Activated naive CD4-positive, alpha-beta T cell treated with anti-CD3 and anti-CD28 coated beads for 36 hours (primary cell): ENCODE measurements around the gene ZBTB39. TPM values are rescaled to one million over a fixed set of nuclear protein-coding genes. Genes with fewer than 3 reads are reported as not detected.
A peak's percentile ranks its signal among the peaks of the same experiment; 100 is the strongest.
"Not testable (repeated sequence)": the region's sequence is repeated elsewhere in the genome, so short reads cannot be mapped to it uniquely, and the experiment has no call there.

Experiments used
- CTCF ChIA-PET: fragments of 350-600 bp; sonication (Branson Sonifier 250); formaldehyde crosslinking; loops from one replicate; lab custom pipeline; 2021; ENCODE audit warnings: antibody characterized with exemption; lab: Charles Lee
- DNase-seq: peaks from one replicate; pipeline ENCODE4 v3.0.0-alpha.2; 2020
- H3K27ac Mint-ChIP-seq: one replicate; pipeline ENCODE4 v1.8.0; 2021; ENCODE audit warnings: mild to moderate bottlenecking, mixed read lengths
- H3K27me3 Mint-ChIP-seq: one replicate; pipeline ENCODE4 v1.8.0; 2021; ENCODE audit warnings: low read depth, mixed read lengths
- H3K36me3 Mint-ChIP-seq: one replicate; pipeline ENCODE4 v1.8.0; 2021; ENCODE audit warnings: low read depth, mixed read lengths
- H3K4me1 Mint-ChIP-seq: one replicate; pipeline ENCODE4 v1.8.0; 2021; ENCODE audit warnings: low read depth, mixed read lengths
- H3K4me3 Mint-ChIP-seq: one replicate; pipeline ENCODE4 v1.8.0; 2021; ENCODE audit warnings: mild to moderate bottlenecking, moderate library complexity, mixed read lengths
- H3K9me3 Mint-ChIP-seq: one replicate; pipeline ENCODE4 v1.8.0; 2021; ENCODE audit warnings: mixed read lengths
- intact Hi-C: fragments of 100-400 bp; cut with micrococcal nuclease; formaldehyde crosslinking; loops from one replicate; pipeline ENCODE4 v1.15.1; 2023
- total RNA-seq, 2 experiments: library from RNA; stranded (reverse); gene quantifications; one replicate each; pipeline ENCODE4 v1.2.3, GENCODE V29; 2021

Gene ZBTB39, protein sequence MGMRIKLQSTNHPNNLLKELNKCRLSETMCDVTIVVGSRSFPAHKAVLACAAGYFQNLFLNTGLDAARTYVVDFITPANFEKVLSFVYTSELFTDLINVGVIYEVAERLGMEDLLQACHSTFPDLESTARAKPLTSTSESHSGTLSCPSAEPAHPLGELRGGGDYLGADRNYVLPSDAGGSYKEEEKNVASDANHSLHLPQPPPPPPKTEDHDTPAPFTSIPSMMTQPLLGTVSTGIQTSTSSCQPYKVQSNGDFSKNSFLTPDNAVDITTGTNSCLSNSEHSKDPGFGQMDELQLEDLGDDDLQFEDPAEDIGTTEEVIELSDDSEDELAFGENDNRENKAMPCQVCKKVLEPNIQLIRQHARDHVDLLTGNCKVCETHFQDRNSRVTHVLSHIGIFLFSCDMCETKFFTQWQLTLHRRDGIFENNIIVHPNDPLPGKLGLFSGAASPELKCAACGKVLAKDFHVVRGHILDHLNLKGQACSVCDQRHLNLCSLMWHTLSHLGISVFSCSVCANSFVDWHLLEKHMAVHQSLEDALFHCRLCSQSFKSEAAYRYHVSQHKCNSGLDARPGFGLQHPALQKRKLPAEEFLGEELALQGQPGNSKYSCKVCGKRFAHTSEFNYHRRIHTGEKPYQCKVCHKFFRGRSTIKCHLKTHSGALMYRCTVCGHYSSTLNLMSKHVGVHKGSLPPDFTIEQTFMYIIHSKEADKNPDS
- 1 to 10 TPM; 5.1 to 5.5 TPM for total RNA-seq

DNA sequence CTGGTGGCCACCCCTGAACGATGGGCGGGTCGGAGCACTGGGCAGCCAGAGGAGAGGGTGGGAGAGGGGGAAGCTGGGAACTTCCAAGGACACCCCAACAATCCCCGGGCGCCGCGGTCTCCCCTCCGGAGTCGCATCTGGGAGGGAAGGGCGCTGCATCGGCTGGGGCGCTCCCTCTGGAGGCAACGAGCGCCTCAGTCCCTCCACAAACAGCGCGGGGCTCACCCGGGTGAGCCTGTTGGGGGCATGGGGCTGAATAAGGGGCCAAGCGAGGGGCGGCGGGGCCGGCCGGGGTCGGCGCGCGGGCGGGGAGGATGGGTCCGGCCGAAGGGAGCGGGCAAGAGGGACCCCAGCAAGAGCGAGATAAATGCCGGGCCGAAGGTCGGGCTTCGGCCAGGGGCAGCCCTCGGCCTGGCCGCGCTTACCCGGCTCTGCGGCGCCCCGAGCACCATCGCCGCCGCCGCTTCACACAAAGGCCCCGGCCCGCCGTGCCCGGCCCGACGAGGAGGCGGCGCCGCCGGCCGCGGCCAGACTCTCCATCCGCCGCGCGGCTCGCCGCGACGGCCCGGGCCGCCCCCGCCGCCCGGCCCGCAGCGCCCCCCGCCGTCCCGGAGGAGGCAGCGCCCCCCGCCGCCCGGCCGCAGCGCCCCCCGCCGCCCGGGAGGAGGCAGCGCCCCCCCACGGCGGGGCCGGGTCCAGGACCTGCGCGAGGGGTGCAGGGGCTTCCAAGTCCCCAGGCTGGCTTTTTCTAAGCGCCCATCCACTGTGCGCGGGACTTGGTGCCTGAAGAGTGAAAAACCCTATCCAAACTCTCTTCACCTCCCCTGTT, at the start of gene ZBTB39:
Gene ZBTB39 (minus strand): TSS at position 567 of the 829 bp plus-strand sequence. CDS start 1,629 bp downstream, outside the sequence.
- intact Hi-C loops = loop anchor here (5.0 to 10.0 kb wide), 3 partner anchors 236 to 491 kb away; partner anchors contain the start of gene PTGES3
- CTCF ChIA-PET = interaction anchor here (0.7 to 14.0 kb wide), 20 partner anchors 9 to 251 kb away, joined by 3 to 271 read pairs (median 4); partner anchors contain the start of genes NAB2, PRIM1, STAT6 and TAC3
- H3K27ac Mint-ChIP-seq = peak within 1 kb of the TSS; percentile 90

DNA sequence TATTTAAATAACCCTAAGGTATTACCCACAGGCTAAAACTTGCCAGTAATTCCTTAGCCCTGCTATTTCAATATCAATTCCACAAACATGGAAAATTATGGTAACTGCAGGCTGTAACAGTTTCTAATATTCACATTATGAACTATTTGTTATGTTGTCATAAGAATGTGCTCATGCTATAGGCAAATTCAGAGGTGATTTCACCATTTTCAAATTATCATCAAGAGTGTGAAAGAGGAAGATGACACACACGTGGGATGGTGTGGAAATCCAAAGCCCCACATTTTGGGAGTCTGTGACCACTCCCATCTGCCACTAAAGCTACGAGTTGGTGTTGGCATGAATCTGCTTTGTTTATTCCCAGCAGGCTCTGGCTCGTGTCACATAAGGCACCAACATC, 49.5 kb upstream of the ZBTB39 start:
- Mint-ChIP-seq H3K36me3 (peaks cover 52% of the 10 kb centered on the region), H3K4me3 (no peak overlapping the region), H3K9me3 (no peaks in the 10 kb centered on the region), H3K4me1 (peaks cover 21% of the 10 kb centered on the region), H3K27me3 (no peaks in the 10 kb centered on the region), H3K27ac (no peak overlapping the region)
- intact Hi-C loops = no loop called here
- CTCF ChIA-PET = interaction anchor here (11.9 kb wide), 1 partner anchor 48 kb away, joined by 271 read pairs; the partner anchor contains the start of gene ZBTB39
- no peak for DNase-seq

More for the DNA sequence above, at the start of gene ZBTB39:
- H3K36me3 Mint-ChIP-seq = peaks cover 23% of the 10 kb centered on the region
- DNase-seq = peak; percentile 59
- H3K4me1 Mint-ChIP-seq = peaks cover 72% of the 10 kb centered on the region
- peak within 1 kb of the TSS; percentile 92 for H3K4me3 Mint-ChIP-seq
- no peaks in the 10 kb centered on the region for H3K27me3 Mint-ChIP-seq
- H3K9me3 Mint-ChIP-seq = no peaks in the 10 kb centered on the region

DNA sequence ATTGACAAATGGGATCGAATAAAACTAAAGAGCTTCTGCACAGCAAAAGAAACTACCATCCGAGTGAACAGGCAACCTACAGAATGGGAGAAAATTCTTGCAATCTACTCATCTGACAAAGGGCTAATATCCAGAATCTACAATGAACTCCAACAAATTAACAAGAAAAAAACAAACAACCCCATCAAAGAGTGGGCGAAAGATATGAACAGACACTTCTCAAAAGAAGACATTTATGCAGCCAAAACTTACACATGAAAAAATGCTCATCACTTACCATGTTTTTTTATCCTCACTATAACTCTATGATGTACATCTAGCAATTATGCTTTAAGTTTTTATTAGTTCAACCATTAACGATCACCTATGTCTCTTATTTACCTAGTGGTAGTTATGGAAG, 47.6 kb upstream of the ZBTB39 start:
- peaks cover 38% of the 10 kb centered on the region for H3K36me3 Mint-ChIP-seq
- H3K4me3 Mint-ChIP-seq, H3K9me3 Mint-ChIP-seq, H3K27me3 Mint-ChIP-seq, intact Hi-C loops, CTCF ChIA-PET, DNase-seq, H3K27ac Mint-ChIP-seq: not testable (repeated sequence)
- H3K4me1 Mint-ChIP-seq = peaks cover 19% of the 10 kb centered on the region

- H3K9me3 Mint-ChIP-seq, intact Hi-C loops, H3K4me3 Mint-ChIP-seq, H3K27ac Mint-ChIP-seq, H3K27me3 Mint-ChIP-seq, DNase-seq: not testable (repeated sequence)
- CTCF ChIA-PET = interaction anchor here (0.9 kb wide), 1 partner anchor 44 kb away, joined by 3 read pairs; no protein-coding TSS in a partner anchor
- peaks cover 31% of the 10 kb centered on the region for H3K36me3 Mint-ChIP-seq
- peaks cover 16% of the 10 kb centered on the region for H3K4me1 Mint-ChIP-seq
Observed at GRCh38 chr12:57053146-57053545, 46.8 kb upstream of the ZBTB39 start.

DNA sequence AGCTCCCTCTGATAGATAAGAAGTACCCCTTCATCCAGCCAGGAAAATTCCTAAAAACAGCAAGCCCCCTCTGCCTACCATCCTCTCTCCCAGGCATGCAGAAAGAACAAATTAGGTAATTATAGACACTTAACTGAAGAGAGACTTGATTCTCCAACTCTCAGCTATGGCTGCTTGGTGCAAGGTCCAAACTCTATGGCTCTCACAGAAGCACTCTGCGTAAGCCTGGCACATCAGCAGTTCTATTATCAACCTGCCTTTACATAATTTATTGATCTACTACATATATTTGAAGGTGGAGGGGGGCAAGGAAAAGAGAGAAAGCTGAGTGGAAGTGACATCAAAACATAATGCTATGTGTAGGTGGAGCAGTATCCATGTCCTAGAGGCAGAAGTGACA, 44.7 kb upstream of the ZBTB39 start:
- Mint-ChIP-seq H3K4me3 (no peak overlapping the region), H3K27me3 (no peaks in the 10 kb centered on the region), H3K36me3 (peaks cover 15% of the 10 kb centered on the region), H3K9me3 (no peaks in the 10 kb centered on the region), H3K27ac (no peak overlapping the region), H3K4me1 (peaks cover 30% of the 10 kb centered on the region)
- intact Hi-C loops = no loop called here
- DNase-seq = no peak
- CTCF ChIA-PET = interaction anchor here (0.6 to 2.2 kb wide), 6 partner anchors 9 to 43 kb away, joined by 3 to 11 read pairs (median 4); no protein-coding TSS in a partner anchor

GRCh38 chr12:57049890-57050289, 43.5 kb upstream of the ZBTB39 start, which contains the start of gene MYO1A:
Gene MYO1A (minus strand): TSS chr12:57050129. CDS start chr12:57048323, 1,806 bp downstream.
- CTCF ChIA-PET = interaction anchor here (1.1 to 2.2 kb wide), 5 partner anchors 9 to 41 kb away, joined by 3 to 11 read pairs (median 6); no protein-coding TSS in a partner anchor
- intact Hi-C loops = no loop called here
- Mint-ChIP-seq H3K4me1 (peaks cover 36% of the 10 kb centered on the region), H3K4me3 (no peak within 1 kb of the TSS), H3K27me3 (no peaks in the 10 kb centered on the region), H3K9me3 (no peaks in the 10 kb centered on the region), H3K36me3 (peaks cover 15% of the 10 kb centered on the region), H3K27ac (no peak within 1 kb of the TSS)
- DNase-seq = no peak

- CTCF ChIA-PET = interaction anchor here (1.1 to 1.7 kb wide), 7 partner anchors 8 to 47 kb away, joined by 3 to 9 read pairs (median 5); no protein-coding TSS in a partner anchor
- intact Hi-C loops = no loop called here
- Mint-ChIP-seq H3K36me3 (peaks cover 12% of the 10 kb centered on the region), H3K27me3 (no peaks in the 10 kb centered on the region), H3K4me3 (no peak overlapping the region), H3K9me3 (no peaks in the 10 kb centered on the region), H3K27ac (no peak overlapping the region), H3K4me1 (peaks cover 36% of the 10 kb centered on the region)
- DNase-seq = no peak
Observed at GRCh38 chr12:57049119-57049446, 42.7 kb upstream of the ZBTB39 start.

DNA sequence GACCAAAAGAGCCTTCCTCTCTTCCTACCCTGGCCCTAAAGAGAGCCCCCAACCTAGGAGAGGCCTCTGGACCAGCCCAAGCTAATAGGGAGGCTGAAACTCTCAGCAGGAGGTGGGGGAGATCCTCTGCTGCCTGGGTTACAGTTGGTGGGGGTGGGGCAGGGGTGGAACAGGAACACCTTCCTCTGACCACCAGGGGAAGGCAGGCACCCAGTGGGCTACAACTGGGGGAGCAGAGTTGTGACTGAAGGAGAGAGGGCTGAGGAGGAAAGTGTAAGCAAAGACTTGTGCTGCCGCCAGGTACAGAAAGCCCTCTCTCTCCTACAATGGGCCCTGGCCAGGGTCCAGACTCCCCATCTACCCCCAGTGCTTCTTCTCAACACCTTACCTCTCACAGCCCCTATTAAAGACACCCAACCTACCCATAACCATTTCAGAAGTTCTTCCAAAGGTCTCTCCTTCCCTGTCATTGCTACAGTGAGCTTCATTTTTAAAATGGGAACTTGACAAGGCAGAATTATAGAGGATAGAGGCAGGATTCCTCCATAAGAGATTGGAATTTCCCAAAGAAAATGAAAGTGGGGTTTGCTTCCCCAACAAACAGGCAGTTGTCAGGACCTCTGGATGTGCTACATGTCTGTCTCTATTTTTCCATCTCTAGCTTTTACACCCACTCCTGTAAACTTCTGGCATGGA, 42.2 kb upstream of the ZBTB39 start:
- no peak for DNase-seq
- intact Hi-C loops = no loop called here
- Mint-ChIP-seq H3K27ac (no peak overlapping the region), H3K9me3 (no peaks in the 10 kb centered on the region), H3K36me3 (peaks cover 6% of the 10 kb centered on the region), H3K4me1 (peaks cover 36% of the 10 kb centered on the region), H3K4me3 (no peak overlapping the region), H3K27me3 (no peaks in the 10 kb centered on the region)
- CTCF ChIA-PET = interaction anchor here (0.6 to 1.7 kb wide), 8 partner anchors 9 to 499 kb away, joined by 3 to 9 read pairs (median 4); partner anchors contain the start of genes DCTN2 and STAT6

DNA sequence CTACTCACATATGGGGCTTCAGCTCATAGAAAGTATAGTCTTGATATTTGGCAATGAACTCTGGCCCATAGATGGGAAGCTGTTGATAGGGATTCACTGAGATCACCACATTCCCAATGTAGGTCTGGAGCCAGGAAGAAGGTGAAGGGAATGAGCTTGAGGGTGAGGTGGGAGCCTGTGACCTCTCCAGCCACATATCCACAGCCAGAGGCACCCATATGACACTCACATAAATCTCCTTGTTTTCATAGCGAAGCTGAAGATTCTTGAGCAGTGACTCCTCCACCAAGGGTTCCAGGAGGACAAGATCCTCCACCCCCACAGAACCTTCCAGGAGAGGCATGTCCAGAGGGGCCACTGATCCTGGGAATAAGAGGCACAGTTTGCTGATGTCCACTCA, 41.6 kb upstream of the ZBTB39 start:
- intact Hi-C loops = loop anchor here (2.0 kb wide), 1 partner anchor 21 kb away; no protein-coding TSS in a partner anchor
- no peak overlapping the region for H3K27ac Mint-ChIP-seq
- peaks cover 2% of the 10 kb centered on the region for H3K36me3 Mint-ChIP-seq
- H3K4me1 Mint-ChIP-seq = peaks cover 36% of the 10 kb centered on the region
- H3K27me3 Mint-ChIP-seq = no peaks in the 10 kb centered on the region
- no peak overlapping the region for H3K4me3 Mint-ChIP-seq
- CTCF ChIA-PET = interaction anchor here (0.6 to 1.7 kb wide), 10 partner anchors 9 to 499 kb away, joined by 3 to 9 read pairs (median 4); partner anchors contain the start of genes DCTN2 and STAT6
- no peak for DNase-seq
- H3K9me3 Mint-ChIP-seq = no peaks in the 10 kb centered on the region

DNA sequence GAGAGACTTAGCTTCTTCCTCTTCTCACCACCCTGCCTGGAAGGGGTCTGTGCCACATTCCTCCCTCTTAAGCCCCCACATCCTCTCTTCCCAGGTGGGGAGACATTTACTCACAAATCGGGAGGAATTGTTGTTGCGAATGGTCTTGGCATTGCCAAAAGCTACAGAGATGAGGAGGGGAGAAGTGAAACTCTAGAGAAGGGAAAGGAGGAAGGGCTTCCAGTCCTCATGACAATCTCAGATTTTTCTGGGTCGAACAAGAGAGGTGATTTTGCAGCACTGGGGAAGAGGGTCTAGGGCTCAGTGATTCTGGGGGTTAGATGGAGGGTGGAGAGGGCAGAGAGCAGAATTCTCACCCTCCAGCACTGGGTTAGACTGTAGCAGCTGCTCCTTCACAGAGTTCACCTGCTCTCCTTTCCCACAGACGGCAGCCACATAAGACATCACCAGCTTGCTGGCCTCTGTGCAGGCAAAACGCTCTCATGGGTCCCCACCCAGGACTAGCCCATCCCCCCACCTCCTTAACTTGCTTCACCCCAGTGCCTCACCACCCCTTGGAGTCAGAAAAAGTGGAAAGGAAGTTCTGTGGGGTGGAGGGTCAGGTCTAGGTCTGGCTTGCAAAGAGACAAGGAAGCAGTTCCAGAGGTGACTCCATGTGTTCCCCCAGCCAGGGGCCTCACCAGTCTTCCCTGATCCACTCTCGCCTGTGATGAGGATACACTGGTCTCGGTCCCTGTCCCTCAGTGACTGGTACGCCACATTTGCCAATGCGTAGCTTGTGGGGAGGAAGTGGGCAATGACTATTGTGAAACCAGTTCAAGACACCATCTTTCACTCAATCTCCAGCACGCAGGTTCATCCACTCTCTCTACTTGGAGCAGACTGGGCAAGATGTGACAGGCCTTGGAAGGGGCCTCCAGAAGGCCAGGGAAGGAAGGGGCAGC, 40.9 kb upstream of the ZBTB39 start:
- peak; percentile 83 for DNase-seq
- no peaks in the 10 kb centered on the region for H3K9me3 Mint-ChIP-seq
- no peaks in the 10 kb centered on the region for H3K36me3 Mint-ChIP-seq
- peaks cover 36% of the 10 kb centered on the region for H3K4me1 Mint-ChIP-seq
- no peaks in the 10 kb centered on the region for H3K27me3 Mint-ChIP-seq
- CTCF ChIA-PET = interaction anchor here (0.7 to 1.7 kb wide), 7 partner anchors 13 to 65 kb away, joined by 3 to 9 read pairs (median 5); partner anchors contain the start of gene STAT6
- H3K27ac Mint-ChIP-seq = peak overlapping the region; percentile 25
- intact Hi-C loops = loop anchor here (2.0 kb wide), 1 partner anchor 20 kb away; no protein-coding TSS in a partner anchor
- H3K4me3 Mint-ChIP-seq = no peak overlapping the region
